Liver (tissue), 9 donors: ENCODE data around the gene CALML3. TPM values are rescaled to one million over a fixed set of nuclear protein-coding genes. Genes with fewer than 3 reads are reported as not detected.

ENCODE experiments used
- DNase-seq: peaks from one replicate; pipeline ENCODE4 v3.0.0-alpha.2; 2017; ENCODE audit warnings: low spot score
- H3K27ac ChIP-seq, 2 donors: one replicate each; pipeline ENCODE4 v1.7.0; 2013; ENCODE audit warnings: inconsistent platforms in 2 of 2, low read length in 2 of 2, control low read depth in 1 of 2, low read depth in 1 of 2, mild to moderate bottlenecking in 1 of 2
- H3K27me3 ChIP-seq, 4 donors: one replicate each; pipeline versions ENCODE4 v1.6.1 to v1.7.0; 2013; ENCODE audit warnings: low read length in 3 of 4, inconsistent platforms in 1 of 4, mild to moderate bottlenecking in 1 of 4, moderate library complexity in 1 of 4; ENCODE audit not compliant: control insufficient read depth in 4 of 4, insufficient read depth in 4 of 4
- H3K36me3 ChIP-seq, 4 donors: one replicate each; pipeline versions ENCODE4 v1.6.1 to v1.7.0; 2013; ENCODE audit warnings: low read length in 3 of 4, mild to moderate bottlenecking in 3 of 4, low read depth in 1 of 4, moderate library complexity in 1 of 4; ENCODE audit not compliant: control insufficient read depth in 4 of 4, insufficient read depth in 3 of 4
- H3K4me1 ChIP-seq, 4 donors: one replicate each; pipeline versions ENCODE4 v1.6.1 to v1.7.0; 2013; ENCODE audit warnings: low read length in 3 of 4, mild to moderate bottlenecking in 3 of 4, moderate library complexity in 1 of 4; ENCODE audit not compliant: control insufficient read depth in 4 of 4, insufficient read depth in 4 of 4
- H3K4me3 ChIP-seq, 3 donors: one replicate each; pipeline versions ENCODE4 v1.6.1 to v1.7.0; 2013; ENCODE audit warnings: low read length in 3 of 3, control low read depth in 1 of 3, low read depth in 1 of 3, mild to moderate bottlenecking in 1 of 3
- H3K9ac ChIP-seq, 2 donors: one replicate each; pipeline ENCODE4 v1.7.0; 2013; ENCODE audit warnings: low read length in 2 of 2, mild to moderate bottlenecking in 2 of 2, moderate library complexity in 2 of 2, control low read depth in 1 of 2, low read depth in 1 of 2
- H3K9me3 ChIP-seq, 4 donors: one replicate each; pipeline versions ENCODE4 v1.6.1 to v1.7.0; 2013; ENCODE audit warnings: low read length in 3 of 4; ENCODE audit not compliant: control insufficient read depth in 4 of 4
- CTCF ChIP-seq: fragments of 150-350 bp; IDR thresholded peaks from 2 replicates; pipeline ENCODE4 v1.5.1; 2017; ENCODE audit warnings: improper control_type of control experiment, low read depth, low read length; ENCODE audit not compliant: missing input control
- GABPA ChIP-seq, 2 donors: IDR thresholded peaks in 1 of 2; conservative IDR thresholded peaks in 1 of 2; 2 replicates each; pipeline ENCODE4 v1.6.1; 2016; ENCODE audit warnings: antibody characterized with exemption in 2 of 2, mild to moderate bottlenecking in 1 of 2, moderate library complexity in 1 of 2
- HNF4A ChIP-seq, 2 donors: conservative IDR thresholded peaks; 2 replicates each; pipeline ENCODE4 v1.6.1; 2016; ENCODE audit warnings: antibody characterized with exemption in 2 of 2, mild to moderate bottlenecking in 2 of 2
- MAX ChIP-seq: IDR thresholded peaks from 2 replicates; pipeline ENCODE4 v1.6.1; 2016; ENCODE audit warnings: antibody characterized with exemption
- NR2F2 ChIP-seq: IDR thresholded peaks from 2 replicates; pipeline ENCODE4 v1.6.1; 2016; ENCODE audit warnings: antibody characterized with exemption
- RAD21 ChIP-seq, 2 donors: IDR thresholded peaks; 2 replicates each; pipeline ENCODE4 v1.6.1; 2016; ENCODE audit warnings: antibody characterized with exemption in 2 of 2, mild to moderate bottlenecking in 2 of 2
- REST ChIP-seq: IDR thresholded peaks from 2 replicates; pipeline ENCODE4 v1.6.1; 2016; ENCODE audit warnings: antibody characterized with exemption, mild to moderate bottlenecking
- RXRA ChIP-seq, 2 donors: IDR thresholded peaks; 2 replicates each; pipeline ENCODE4 v1.6.1; 2017 to 2018; ENCODE audit warnings: antibody characterized with exemption in 2 of 2, mild to moderate bottlenecking in 1 of 2
- YY1 ChIP-seq: IDR thresholded peaks from 2 replicates; pipeline ENCODE4 v1.6.1; 2016; ENCODE audit warnings: antibody characterized with exemption, mild to moderate bottlenecking
- WGBS: extraction: QIAGEN DNeasy Blood & Tissue Kit; methylation state at CpG from one replicate; pipeline ENCODE4 v1.1.7; 2013; 5-methylcytosine and 5-hydroxymethylcytosine counted together
- polyA plus RNA-seq, 2 donors: library from polyadenylated mRNA; stranded (reverse) in 1 of 2; unstranded in 1 of 2; fragments of 200-250 nt in 1 of 2; fragments of >200 nt in 1 of 2; fragmentation: Nextera tagmentation in 1 of 2; extraction: Ambion mirVana in 1 of 2; gene quantifications; one replicate each; pipeline versions ENCODE4 v1.2.1 to v1.2.3, GENCODE V29; 2013 to 2015
- total RNA-seq, 2 donors: library from RNA; depleted of rRNA; stranded (reverse); fragments of >200 nt; gene quantifications; one replicate each; pipeline ENCODE4 v1.2.3, GENCODE V29; 2014
- donor health status: healthy.
- donor health status: healthy.
- donor health status: healthy.
- donor health status: healthy.
- donor health status: healthy.

The CALML3 gene
- total and polyA plus RNA-seq, 4 donors = not detected

- peaks cover 12 to 37% (median 25%) of the 10 kb centered on the region in 4 donors for H3K4me1 ChIP-seq
- 57% methylated on average over 10 of the region's 10 CpGs for WGBS
- no peak for DNase-seq
- H3K27ac ChIP-seq = peak overlapping the region; percentile 36 to 40
- H3K36me3 ChIP-seq = no peaks in the 10 kb centered on the region
- H3K27me3 ChIP-seq = no peaks in the 10 kb centered on the region
- TF ChIP-seq RXRA (IDR thresholded peaks at IDR 0.05) (peak in 1 of 2 donors; percentile 40), HNF4A (conservative IDR thresholded peaks at IDR 0.05) (peak in 1 of 2 donors; percentile 47), GABPA (IDR thresholded peaks at IDR 0.05 in 1 of 2, conservative IDR thresholded peaks at IDR 0.05 in 1 of 2) (no peak), YY1 (peak; percentile 8)
- H3K9ac ChIP-seq = no peak overlapping the region
- no peaks in the 10 kb centered on the region for H3K9me3 ChIP-seq
- H3K4me3 ChIP-seq = no peak overlapping the region
These were observed 2.8 kb downstream of the CALML3 start for GRCh38 chr10:5527332-5528200.

GRCh38 chr10:5528989-5529701 lies 4.4 kb downstream of the CALML3 start:
- DNase-seq = no peak
- 69% methylated on average over 11 of the region's 11 CpGs for WGBS
- peaks cover 12 to 37% (median 25%) of the 10 kb centered on the region in 4 donors for H3K4me1 ChIP-seq
- no peak overlapping the region for H3K9ac ChIP-seq
- H3K4me3 ChIP-seq = no peak overlapping the region
- TF ChIP-seq YY1 = peak; percentile 29
- no peak for TF ChIP-seq MAX
- TF ChIP-seq REST = no peak
- no peak for TF ChIP-seq NR2F2
- TF ChIP-seq RAD21 (IDR thresholded peaks at IDR 0.05) = peak; percentile 33 to 41
- TF ChIP-seq CTCF = no peak
- peak overlapping the region; percentile 48 to 77 for H3K27ac ChIP-seq
- H3K36me3 ChIP-seq = no peaks in the 10 kb centered on the region
- H3K9me3 ChIP-seq = no peaks in the 10 kb centered on the region
- no peaks in the 10 kb centered on the region for H3K27me3 ChIP-seq
